ENCODE results near the gene HIVEP2. TPM values are rescaled to one million over a fixed set of nuclear protein-coding genes. Genes with fewer than 3 reads are reported as not detected.

Gene HIVEP2
- total RNA-seq, 1 donor from 2014 or later = 26.6 TPM

- DNase-seq (ENCODE audit: low read depth) = no peak
Measured at GRCh38 chr6:142892254-142893021, 52.5 kb downstream of the HIVEP2 start.

- no peak for DNase-seq (ENCODE audit: low read depth)
Measured at GRCh38 chr6:142891454-142891853, 53.5 kb downstream of the HIVEP2 start.

DNA sequence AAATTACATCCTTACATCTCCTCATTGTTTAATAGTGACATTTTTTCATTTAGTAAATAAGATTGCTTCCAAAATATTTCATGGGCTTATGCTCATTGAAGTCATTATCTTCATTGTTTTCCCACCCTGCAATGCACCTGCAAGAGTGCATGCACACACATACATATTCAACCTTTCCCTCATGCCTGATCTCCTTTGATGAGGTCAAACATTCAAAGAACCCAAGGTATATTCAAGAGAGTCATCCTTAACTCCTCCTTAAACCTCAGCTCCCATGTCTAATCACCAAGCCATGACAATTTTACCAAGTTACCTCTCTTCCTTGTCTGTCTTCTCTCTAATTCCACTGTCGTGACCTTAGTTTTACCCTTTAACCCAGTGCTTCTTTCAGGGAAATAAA is 56.5 kb downstream of the HIVEP2 start:
- no peak for DNase-seq (ENCODE audit: low read depth)

- no peak for DNase-seq (ENCODE audit: low read depth)
Measured at GRCh38 chr6:142887517-142887916, 57.5 kb downstream of the HIVEP2 start.

DNA sequence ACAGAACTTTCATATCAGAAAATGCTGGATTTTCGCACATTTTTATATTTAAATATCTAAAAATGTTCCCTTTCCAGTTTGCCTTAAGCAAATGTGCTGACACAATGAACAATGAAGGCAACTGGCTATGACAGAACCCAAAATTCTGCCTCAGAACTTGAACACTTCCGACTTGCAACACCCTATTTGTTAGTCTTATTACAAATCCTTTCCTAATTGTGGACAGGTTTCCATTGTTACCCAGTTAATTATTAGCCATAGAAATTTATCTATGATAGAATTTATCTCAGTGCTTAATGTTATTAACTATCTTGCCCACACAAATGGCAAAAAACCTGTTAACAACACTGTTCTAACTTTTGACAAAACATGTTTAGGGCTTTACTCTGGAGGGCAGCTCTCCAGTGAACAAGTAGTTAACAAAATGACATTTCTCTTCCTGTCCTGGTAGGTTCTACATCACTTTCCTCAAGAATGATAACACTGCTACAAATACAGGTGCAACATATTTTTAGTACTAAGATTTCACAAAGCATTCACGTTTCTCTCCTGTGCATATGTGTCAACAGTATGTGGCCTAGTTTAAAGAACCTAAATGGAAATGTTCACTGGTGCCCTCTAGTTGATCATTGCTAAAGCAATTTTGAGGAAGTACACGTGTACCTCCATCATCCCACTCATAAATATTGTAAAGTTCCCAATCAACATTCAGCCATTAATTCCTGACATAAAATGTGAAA is 58.4 kb downstream of the HIVEP2 start:
- peak; percentile 89 for DNase-seq (ENCODE audit: low read depth)

DNA sequence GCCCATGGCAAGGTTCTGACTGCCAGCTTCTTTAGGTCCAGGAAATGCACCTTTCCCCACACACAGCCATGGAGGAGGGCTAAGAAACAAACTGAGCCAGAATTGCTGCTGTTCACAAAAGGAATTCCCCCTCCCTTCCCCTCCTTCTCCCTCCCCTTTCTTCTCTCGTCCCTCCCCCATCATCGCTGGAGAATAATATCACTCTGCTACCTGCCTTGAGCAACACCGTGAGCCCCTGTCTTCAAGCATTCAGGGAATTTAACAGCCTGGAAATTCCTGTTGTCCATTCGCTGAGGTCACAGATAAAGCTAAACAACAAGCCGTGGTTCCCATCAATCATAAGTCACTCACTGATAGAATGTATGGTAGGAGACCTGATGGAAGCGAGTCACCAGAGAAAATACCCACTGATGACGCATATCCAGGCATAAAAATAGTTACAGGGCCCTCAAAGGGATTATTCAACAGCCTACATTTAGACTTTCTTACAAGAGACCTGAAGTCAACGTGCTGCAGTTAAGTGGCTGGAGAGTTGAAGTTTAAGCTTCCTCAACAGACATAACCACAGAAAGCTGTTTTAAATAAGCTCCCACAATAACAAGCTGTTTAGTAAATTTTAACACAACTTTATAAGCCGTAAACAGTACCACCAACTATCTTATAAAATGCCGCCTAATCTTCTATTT is 59.7 kb downstream of the HIVEP2 start:
- peak; percentile 100 for DNase-seq (ENCODE audit: low read depth)

DNA sequence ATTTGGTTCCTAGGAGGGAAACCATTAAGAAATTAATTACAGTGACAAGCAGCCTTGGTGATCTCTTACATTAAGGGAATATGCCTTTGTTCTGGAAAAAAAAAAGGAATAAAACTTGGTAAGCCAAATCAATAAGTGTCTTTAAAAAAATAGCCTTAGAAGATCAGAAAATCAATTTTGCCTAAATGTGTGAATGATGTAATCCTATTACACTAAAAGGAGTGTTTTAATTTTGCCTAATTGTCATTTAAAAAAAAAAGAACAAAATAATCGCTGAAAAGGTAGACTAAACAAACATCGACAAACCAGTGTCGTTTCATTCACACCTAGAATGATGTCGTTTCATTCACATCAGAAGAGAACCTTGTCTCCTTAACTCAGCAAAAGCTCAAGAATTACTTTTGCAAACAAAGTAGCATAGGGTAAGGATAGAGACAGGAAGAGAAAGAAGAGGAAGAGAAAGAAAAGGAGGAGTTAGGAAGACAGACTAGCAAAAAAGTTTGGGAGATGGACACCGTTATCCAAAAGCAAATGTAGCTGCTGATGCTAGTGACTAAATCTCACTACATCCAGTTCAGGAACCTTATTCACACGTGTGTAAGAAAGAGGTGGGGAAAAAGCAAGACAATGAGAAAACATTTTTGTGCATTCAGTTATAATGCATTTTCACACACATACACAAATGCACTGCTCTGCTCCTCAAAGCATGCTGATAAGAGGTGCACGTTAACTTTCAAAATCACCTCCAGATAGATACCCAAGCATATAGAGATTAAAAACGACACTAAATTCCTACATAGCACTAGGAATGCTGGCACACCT is 60.6 kb downstream of the HIVEP2 start:
- DNase-seq (ENCODE audit: low read depth) = no peak

GRCh38 chr6:142883011-142883410 is 62.0 kb downstream of the HIVEP2 start:
- DNase-seq (ENCODE audit: low read depth) = peak; percentile 33

GRCh38 chr6:142881761-142882160 is 63.2 kb downstream of the HIVEP2 start:
- DNase-seq (ENCODE audit: low read depth) = no peak

DNA sequence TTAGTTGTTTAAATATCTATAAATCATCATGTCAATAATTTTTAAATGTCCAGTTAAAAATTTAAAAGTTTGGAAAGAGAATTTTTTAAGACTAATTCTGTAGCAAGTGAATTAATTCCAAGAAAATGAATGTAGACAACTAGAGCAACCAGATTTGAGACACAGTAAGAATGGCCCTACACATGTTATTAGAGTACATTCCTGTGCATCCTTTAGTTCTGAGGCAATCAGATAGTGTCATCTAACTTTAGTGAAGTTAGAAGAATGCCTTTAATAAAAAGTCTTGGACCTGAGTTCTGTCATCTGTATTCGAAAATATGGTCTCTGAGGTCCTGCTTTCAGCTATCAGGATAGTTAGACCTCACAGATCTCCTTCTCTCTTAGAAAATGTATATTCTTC is 63.7 kb downstream of the HIVEP2 start:
- no peak for DNase-seq (ENCODE audit: low read depth)

- no peak for DNase-seq (ENCODE audit: low read depth)
Measured at GRCh38 chr6:142880201-142880600, 64.8 kb downstream of the HIVEP2 start.

GRCh38 chr6:142879527-142879926 is 65.4 kb downstream of the HIVEP2 start:
- DNase-seq (ENCODE audit: low read depth) = no peak

GRCh38 chr6:142879076-142879475 is 65.9 kb downstream of the HIVEP2 start:
- no peak for DNase-seq (ENCODE audit: low read depth)

GRCh38 chr6:142878407-142878806 is 66.6 kb downstream of the HIVEP2 start:
- DNase-seq (ENCODE audit: low read depth) = no peak

- DNase-seq (ENCODE audit: low read depth) = no peak
Measured at GRCh38 chr6:142874676-142875075, 70.3 kb downstream of the HIVEP2 start.

DNA sequence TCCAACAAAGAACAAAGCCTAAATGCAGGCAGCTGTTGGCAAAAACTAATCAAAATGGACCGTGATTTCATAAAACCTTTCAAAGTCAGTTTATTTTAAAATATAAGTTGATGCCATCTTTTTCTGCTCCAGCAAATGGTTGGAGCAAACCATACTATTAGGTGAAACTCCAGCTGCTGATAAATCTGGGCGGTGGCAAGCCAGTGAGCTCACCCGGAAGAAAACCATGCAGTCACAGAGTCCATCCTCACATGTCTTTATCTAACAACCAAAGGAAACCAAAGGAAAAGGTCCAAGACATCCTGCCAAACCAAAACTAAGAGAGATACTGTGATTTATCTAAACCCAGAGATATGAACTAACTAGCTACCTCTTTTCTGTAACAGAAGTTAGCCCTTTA is 72.6 kb downstream of the HIVEP2 start:
- no peak for DNase-seq (ENCODE audit: low read depth)

DNA sequence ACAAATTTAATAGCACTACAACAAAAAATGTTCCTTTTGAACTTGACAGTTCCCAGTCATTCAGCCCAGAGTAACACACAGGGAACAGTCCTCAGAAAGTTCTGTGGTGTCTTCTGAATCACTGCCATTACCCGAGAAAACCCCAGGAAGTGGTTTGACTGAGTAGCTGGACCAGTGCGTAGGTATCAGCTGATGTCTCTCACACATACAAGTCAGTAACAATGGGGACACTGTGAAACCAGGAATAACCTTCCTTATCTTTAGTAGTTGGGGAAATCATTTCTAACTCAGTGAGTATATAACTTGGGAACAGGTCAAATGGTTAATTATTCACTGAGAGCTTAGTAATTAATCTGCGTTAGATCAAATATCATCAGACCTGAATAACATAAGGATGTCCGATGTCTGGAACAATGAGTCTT is 73.1 kb downstream of the HIVEP2 start:
- peak; percentile 99 for DNase-seq (ENCODE audit: low read depth)

DNA sequence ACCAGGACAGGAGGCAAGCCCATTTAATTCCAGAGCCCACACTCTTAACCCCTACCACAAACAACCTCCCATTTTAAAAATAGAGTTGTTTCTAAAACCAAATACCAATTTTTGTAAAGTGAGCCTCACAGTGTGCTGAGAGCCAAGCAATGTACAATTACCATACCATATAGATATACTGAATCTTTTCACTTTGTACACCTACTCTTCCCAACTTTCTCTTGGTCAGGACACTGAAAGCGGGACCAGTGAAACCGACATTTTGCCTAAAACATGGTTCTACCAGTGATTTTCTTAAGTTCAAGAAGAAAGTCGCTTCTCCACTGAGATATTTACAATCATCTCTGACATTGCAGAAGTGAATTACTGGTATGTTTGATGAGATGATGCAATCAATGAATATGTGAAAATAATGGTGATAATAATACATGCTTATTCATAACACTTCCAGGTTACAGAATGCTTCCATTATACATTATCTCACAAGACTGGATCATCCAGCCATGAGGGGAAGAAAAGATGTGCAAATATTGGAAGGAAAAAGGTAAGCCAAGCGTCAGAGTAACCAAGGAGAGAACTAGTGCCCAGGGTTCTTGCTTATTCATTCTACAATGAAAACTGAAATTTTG is 74.1 kb downstream of the HIVEP2 start:
- no peak for DNase-seq (ENCODE audit: low read depth)

DNA sequence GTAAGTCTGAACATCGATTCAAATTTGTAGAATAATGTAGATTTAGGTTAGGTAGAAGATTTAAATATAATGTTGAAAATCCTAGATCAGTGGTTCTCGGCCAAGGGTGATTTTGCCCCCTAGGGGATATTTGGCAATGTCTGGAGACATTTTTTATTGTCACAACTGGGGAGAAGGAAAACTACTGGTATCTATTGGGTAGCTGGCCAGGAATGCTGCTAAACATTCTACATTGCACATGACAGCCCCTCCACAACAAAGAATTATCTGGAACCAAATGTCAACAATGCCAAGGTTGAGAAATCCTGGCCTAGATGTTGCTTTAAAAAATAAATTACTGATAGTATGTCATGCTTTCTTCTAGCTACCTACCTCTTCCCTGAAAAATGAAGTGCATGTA is 76.1 kb downstream of the HIVEP2 start:
- peak; percentile 73 for DNase-seq (ENCODE audit: low read depth)

GRCh38 chr6:142867988-142868812 is 76.8 kb downstream of the HIVEP2 start:
- peak; percentile 86 for DNase-seq (ENCODE audit: low read depth)

Measured in renal cortical epithelial cell (primary cell).